ENCODE measurements around the gene CCBE1. TPM values are rescaled to one million over a fixed set of nuclear protein-coding genes. Genes with fewer than 3 reads are reported as not detected.
A peak's percentile ranks its signal among the peaks of the same experiment; 100 is the strongest.

CCBE1 gene
- total and polyA plus RNA-seq, 4 donors, result 3.4 to 59.0 (median 21.9) TPM

GRCh38 chr18:59579509-59579908 lies 117.7 kb downstream of the CCBE1 start:
- WGBS, 2 donors, result 75 to 85% methylated on average over 7 of the region's 7 CpGs
- no peak overlapping the region for H3K27ac ChIP-seq (ENCODE audit: low read depth in 1 of 2, low read length in 1 of 2)
- DNase-seq, result no peak
- H3K9me3 ChIP-seq (ENCODE audit: control insufficient read depth in 4 of 4, insufficient read depth in 3 of 4, low read length in 3 of 4), result no peaks in the 10 kb centered on the region
- no peak for ATAC-seq (ENCODE audit: insufficient read depth, low FRiP score)
- no peak for TF ChIP-seq CTCF (IDR thresholded peaks at IDR 0.05; ENCODE audit: control extremely low read depth, extremely low read depth)
- peaks cover 0 to 46% (median 13%) of the 10 kb centered on the region in 5 donors for H3K4me1 ChIP-seq (ENCODE audit: control insufficient read depth in 5 of 5, insufficient read depth in 5 of 5, low read length in 5 of 5)
- H3K4me3 ChIP-seq, result no peak overlapping the region
- H3K27me3 ChIP-seq (ENCODE audit: control insufficient read depth in 3 of 3, insufficient read depth in 3 of 3, low read length in 2 of 3), result no peaks in the 10 kb centered on the region
- H3K9ac ChIP-seq (ENCODE audit: insufficient read depth in 1 of 2, low read length in 2 of 2), result no peak overlapping the region
- H3K36me3 ChIP-seq (ENCODE audit: control insufficient read depth in 4 of 4, insufficient read depth in 4 of 4, low read length in 4 of 4), result no peaks in the 10 kb centered on the region

DNA sequence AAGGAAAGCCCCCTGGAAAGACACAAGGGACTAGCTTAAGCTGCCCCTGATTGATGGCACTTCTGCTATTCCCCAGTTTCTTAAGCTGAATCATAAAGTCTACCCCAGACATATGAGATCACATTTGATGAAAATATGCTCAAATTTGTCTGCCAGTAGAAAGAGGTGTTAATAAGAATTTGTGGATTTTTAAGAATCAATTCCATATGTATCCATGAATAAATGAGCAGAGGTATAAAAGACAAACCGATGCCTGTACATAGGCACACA lies 119.9 kb downstream of the CCBE1 start:
- no peak for TF ChIP-seq CTCF (IDR thresholded peaks at IDR 0.05; ENCODE audit: control extremely low read depth, extremely low read depth)
- Histone ChIP-seq H3K27me3 (ENCODE audit: control insufficient read depth in 3 of 3, insufficient read depth in 3 of 3, low read length in 2 of 3) (no peaks in the 10 kb centered on the region), H3K27ac (ENCODE audit: low read depth in 1 of 2, low read length in 1 of 2) (no peak overlapping the region), H3K4me3 (no peak overlapping the region), H3K36me3 (ENCODE audit: control insufficient read depth in 4 of 4, insufficient read depth in 4 of 4, low read length in 4 of 4) (no peaks in the 10 kb centered on the region), H3K9ac (ENCODE audit: insufficient read depth in 1 of 2, low read length in 2 of 2) (no peak overlapping the region), H3K9me3 (ENCODE audit: control insufficient read depth in 4 of 4, insufficient read depth in 3 of 4, low read length in 3 of 4) (no peaks in the 10 kb centered on the region), H3K4me1 (ENCODE audit: control insufficient read depth in 5 of 5, insufficient read depth in 5 of 5, low read length in 5 of 5) (peaks cover 0 to 43% (median 13%) of the 10 kb centered on the region in 5 donors)
- 94 to 98% methylated on average over 1 of the region's 1 CpG for WGBS, 2 donors
- no peak for ATAC-seq (ENCODE audit: insufficient read depth, low FRiP score)
- no peak for DNase-seq

DNA sequence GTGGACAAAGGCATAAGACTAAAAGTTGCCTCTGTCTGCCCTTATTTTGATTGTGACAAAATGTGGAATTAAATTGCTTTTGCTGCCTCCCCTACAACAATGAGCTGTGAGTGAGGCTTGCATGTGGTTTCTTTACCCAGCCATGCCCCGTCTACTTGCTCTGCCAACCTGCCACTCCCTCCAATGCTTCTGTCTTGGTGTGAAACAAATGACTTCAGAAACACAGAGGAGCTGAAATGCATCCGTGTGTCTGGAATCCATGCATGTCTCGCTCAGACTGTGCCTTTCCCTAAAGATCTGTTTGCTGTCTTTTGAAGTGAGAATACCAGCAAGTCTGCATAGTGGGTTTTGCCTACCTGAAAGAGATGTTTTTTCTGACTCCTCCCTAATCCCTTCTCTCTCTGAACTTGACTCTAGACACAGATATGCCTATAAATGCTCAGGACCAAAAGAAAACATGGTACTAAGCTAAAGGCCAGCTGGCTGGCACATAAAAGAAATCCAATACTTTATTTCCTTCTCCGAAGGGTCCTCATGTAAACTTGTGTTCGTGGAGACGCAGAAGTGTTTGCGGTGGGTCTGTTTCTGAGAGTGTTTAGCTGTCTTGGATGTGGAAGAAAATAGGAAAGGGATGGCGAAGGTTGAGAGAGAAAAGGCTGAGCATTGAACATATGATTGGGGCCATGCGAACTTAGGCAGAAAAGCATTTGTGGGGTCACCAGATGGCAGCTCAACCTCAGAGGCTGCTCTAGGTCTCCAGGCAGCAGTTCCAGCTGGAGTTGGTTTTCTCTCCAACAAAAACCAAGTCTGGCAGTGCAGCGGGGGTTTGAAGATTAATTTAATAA lies 120.5 kb downstream of the CCBE1 start:
- DNase-seq (peak in 2 of 3 donors; percentile 57 to 58), ATAC-seq (ENCODE audit: insufficient read depth, low FRiP score) (no peak)
- no peaks in the 10 kb centered on the region for H3K9me3 ChIP-seq (ENCODE audit: control insufficient read depth in 4 of 4, insufficient read depth in 3 of 4, low read length in 3 of 4)
- peak overlapping the region in 1 of 2 donors; percentile 17 for H3K9ac ChIP-seq (ENCODE audit: insufficient read depth in 1 of 2, low read length in 2 of 2)
- peaks cover 0 to 43% (median 13%) of the 10 kb centered on the region in 5 donors for H3K4me1 ChIP-seq (ENCODE audit: control insufficient read depth in 5 of 5, insufficient read depth in 5 of 5, low read length in 5 of 5)
- TF ChIP-seq CTCF (IDR thresholded peaks at IDR 0.05; ENCODE audit: control extremely low read depth, extremely low read depth), result no peak
- H3K36me3 ChIP-seq (ENCODE audit: control insufficient read depth in 4 of 4, insufficient read depth in 4 of 4, low read length in 4 of 4), result no peaks in the 10 kb centered on the region
- WGBS, 2 donors, result 69 to 78% methylated on average over 10 of the region's 10 CpGs
- H3K27me3 ChIP-seq (ENCODE audit: control insufficient read depth in 3 of 3, insufficient read depth in 3 of 3, low read length in 2 of 3), result no peaks in the 10 kb centered on the region
- H3K4me3 ChIP-seq, result no peak overlapping the region
- no peak overlapping the region for H3K27ac ChIP-seq (ENCODE audit: low read depth in 1 of 2, low read length in 1 of 2)
